ENCODE data around the gene GPR78. TPM values are rescaled to one million over a fixed set of nuclear protein-coding genes. Genes with fewer than 3 reads are reported as not detected.

GPR78 gene
- total RNA-seq, 2 donors from 2014 or later = not detected

DNA sequence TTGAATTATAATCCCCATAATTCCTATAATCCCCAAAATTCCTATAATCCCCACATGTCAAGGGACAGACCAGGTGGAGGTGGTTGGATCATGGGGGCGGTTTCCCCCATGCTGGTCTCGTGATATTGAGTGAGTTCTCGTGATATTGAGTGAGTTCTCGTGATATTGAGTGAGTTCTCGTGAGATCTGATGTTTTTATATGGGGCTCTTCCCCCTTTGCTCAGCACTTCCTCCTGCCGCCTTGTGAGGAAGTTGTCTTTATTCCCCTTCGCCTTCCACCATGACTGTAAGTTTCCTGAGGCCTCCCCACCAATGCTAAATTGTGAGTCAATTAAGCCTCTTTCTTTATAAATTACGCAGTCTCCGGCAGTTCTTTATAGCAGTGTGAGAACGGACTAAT is 36.6 kb upstream of the GPR78 start:
- no peak overlapping the region for H3K27ac ChIP-seq
- no peak overlapping the region for H3K9ac ChIP-seq (ENCODE audit: low read depth in 2 of 2, low read length in 2 of 2)
- intact Hi-C loops (cut with DNase I) = no loop called here
- H3K36me3 ChIP-seq = no peaks in the 10 kb centered on the region
- no peaks in the 10 kb centered on the region for H3K4me1 ChIP-seq
- DNase-seq = no peak
- TF ChIP-seq, protein P1, sequence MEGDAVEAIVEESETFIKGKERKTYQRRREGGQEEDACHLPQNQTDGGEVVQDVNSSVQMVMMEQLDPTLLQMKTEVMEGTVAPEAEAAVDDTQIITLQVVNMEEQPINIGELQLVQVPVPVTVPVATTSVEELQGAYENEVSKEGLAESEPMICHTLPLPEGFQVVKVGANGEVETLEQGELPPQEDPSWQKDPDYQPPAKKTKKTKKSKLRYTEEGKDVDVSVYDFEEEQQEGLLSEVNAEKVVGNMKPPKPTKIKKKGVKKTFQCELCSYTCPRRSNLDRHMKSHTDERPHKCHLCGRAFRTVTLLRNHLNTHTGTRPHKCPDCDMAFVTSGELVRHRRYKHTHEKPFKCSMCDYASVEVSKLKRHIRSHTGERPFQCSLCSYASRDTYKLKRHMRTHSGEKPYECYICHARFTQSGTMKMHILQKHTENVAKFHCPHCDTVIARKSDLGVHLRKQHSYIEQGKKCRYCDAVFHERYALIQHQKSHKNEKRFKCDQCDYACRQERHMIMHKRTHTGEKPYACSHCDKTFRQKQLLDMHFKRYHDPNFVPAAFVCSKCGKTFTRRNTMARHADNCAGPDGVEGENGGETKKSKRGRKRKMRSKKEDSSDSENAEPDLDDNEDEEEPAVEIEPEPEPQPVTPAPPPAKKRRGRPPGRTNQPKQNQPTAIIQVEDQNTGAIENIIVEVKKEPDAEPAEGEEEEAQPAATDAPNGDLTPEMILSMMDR (IDR thresholded peaks at IDR 0.05) = no peak
- no peaks in the 10 kb centered on the region for H3K9me3 ChIP-seq
- no peak overlapping the region for H3K4me3 ChIP-seq
- no peaks in the 10 kb centered on the region for H3K27me3 ChIP-seq

DNA sequence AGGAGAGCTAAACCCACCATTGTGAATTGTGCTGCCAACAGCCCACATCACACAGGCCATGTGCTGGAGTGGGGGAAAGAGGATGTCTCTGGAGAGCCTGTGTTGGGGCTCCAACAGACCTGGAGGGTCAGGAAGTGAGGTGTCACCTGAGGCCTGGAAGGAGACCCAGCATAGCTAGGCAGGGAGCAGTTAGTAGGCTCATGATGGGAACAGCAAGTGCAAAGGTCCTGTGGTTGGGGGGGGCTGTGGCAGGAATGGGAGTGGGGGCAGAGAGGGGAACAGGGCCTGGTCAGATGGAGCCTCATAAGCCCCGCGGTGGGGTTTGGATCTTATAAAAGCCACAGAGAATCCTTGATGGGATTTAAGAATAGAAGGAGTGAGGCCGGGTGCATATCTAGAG is 35.9 kb upstream of the GPR78 start:
- Histone ChIP-seq H3K36me3 (no peaks in the 10 kb centered on the region), H3K27ac (no peak overlapping the region), H3K27me3 (no peaks in the 10 kb centered on the region), H3K9me3 (no peaks in the 10 kb centered on the region), H3K4me1 (no peaks in the 10 kb centered on the region), H3K9ac (ENCODE audit: low read depth in 2 of 2, low read length in 2 of 2) (no peak overlapping the region), H3K4me3 (no peak overlapping the region)
- DNase-seq = no peak
- intact Hi-C loops (cut with DNase I) = no loop called here
- TF ChIP-seq, protein P1 (IDR thresholded peaks at IDR 0.05) = no peak

DNA sequence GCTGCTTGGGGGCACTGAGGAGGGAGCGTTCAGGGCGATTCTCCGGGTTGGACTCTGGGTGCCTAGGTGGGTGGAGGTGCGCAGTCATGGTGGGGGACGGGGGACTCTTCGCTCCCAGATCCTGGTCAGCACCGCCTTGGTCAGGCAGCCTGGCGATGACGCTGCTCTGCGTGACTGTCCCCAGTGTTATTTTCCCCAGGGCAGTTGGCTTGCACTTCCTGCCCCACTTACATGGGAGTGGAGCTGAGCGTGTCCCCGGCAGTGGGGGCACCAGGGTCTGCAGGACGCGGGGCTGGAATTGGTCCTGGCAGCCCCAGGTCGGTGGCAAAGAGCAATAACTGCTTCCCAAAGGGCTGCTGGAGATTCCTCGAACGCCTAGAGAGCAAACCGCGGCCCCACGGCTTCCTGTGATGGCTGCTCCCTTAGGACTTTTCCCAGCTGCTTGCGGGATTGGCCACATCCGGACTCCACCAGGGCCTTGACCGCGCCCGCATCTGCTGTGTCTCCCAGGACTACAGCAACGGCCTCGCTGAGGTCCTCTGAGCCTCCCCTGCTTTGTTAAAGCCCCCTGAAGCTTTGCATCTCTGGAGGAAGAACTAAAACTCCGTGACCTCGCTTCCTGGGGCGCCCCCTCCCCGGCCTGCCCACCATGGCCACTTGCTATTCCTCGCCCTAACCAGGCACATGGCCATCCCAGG is 35.3 kb upstream of the GPR78 start:
- Histone ChIP-seq H3K27ac (no peak overlapping the region), H3K9me3 (no peaks in the 10 kb centered on the region), H3K4me1 (no peaks in the 10 kb centered on the region), H3K9ac (ENCODE audit: low read depth in 2 of 2, low read length in 2 of 2) (no peak overlapping the region), H3K36me3 (no peaks in the 10 kb centered on the region), H3K4me3 (no peak overlapping the region), H3K27me3 (no peaks in the 10 kb centered on the region)
- TF ChIP-seq, protein P1 (IDR thresholded peaks at IDR 0.05) = no peak
- no peak for DNase-seq
- intact Hi-C loops (cut with DNase I) = no loop called here

- TF ChIP-seq, protein P1 (IDR thresholded peaks at IDR 0.05) = no peak
- no peak for DNase-seq
- no peak overlapping the region for H3K4me3 ChIP-seq
- H3K9ac ChIP-seq (ENCODE audit: low read depth in 2 of 2, low read length in 2 of 2) = no peak overlapping the region
- H3K27ac ChIP-seq = no peak overlapping the region
- H3K27me3 ChIP-seq = no peaks in the 10 kb centered on the region
- no peaks in the 10 kb centered on the region for H3K4me1 ChIP-seq
- intact Hi-C loops (cut with DNase I) = no loop called here
- H3K9me3 ChIP-seq = no peaks in the 10 kb centered on the region
- no peaks in the 10 kb centered on the region for H3K36me3 ChIP-seq
Observed at GRCh38 chr4:8545439-8545765, 34.8 kb upstream of the GPR78 start.

- Histone ChIP-seq H3K9ac (ENCODE audit: low read depth in 2 of 2, low read length in 2 of 2) (no peak overlapping the region), H3K36me3 (no peaks in the 10 kb centered on the region), H3K27ac (no peak overlapping the region), H3K4me3 (no peak overlapping the region), H3K27me3 (no peaks in the 10 kb centered on the region), H3K9me3 (no peaks in the 10 kb centered on the region), H3K4me1 (no peaks in the 10 kb centered on the region)
- TF ChIP-seq, protein P1 (IDR thresholded peaks at IDR 0.05) = no peak
- intact Hi-C loops (cut with DNase I) = loop anchor here (2.0 kb wide), 1 partner anchor 78 kb away; no protein-coding TSS in a partner anchor
- DNase-seq = no peak
Observed at GRCh38 chr4:8546766-8547107, 33.5 kb upstream of the GPR78 start.

All from colonic mucosa (tissue), 4 donors.